ENCODE measurements around the gene PXDN.
"Not testable (repeated sequence)": the region's sequence is repeated elsewhere in the genome, so short reads cannot be mapped to it uniquely, and the experiment has no call there.

The PXDN gene

DNA sequence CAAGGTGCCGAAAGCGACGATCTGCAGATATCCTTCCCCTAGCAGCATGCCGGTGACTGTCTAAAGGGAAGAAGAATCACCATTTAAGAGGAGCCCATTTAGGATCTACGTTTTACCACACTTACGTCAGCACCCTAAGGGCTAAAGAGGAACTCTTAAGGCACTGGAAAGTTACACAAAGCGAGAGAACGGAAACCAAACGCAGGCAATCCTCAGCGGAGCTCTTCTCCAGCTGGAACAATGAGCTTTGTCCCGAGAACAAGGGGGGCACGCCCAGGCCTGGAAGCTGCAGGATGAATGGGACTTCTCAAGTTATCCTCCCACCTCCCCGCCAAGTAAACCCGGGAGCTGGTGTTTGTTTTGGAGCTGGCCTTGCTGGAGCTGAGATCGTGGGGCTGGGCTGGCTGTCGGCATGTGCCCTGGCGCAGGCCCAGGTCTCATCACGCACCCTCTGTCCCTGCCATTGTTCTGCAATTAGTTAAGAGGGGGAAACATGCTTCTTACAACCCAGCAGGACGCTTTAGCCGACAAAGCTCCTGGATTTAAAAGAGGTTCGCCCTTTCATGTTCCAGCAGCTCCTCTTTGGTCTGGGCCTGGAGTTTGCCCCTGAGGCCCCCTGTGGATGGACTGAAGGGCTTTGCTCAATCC, 36.4 kb downstream of the PXDN start:
- no peak for DNase-seq (ENCODE audit: low read depth in 3 of 3, low spot score in 1 of 3)

DNA sequence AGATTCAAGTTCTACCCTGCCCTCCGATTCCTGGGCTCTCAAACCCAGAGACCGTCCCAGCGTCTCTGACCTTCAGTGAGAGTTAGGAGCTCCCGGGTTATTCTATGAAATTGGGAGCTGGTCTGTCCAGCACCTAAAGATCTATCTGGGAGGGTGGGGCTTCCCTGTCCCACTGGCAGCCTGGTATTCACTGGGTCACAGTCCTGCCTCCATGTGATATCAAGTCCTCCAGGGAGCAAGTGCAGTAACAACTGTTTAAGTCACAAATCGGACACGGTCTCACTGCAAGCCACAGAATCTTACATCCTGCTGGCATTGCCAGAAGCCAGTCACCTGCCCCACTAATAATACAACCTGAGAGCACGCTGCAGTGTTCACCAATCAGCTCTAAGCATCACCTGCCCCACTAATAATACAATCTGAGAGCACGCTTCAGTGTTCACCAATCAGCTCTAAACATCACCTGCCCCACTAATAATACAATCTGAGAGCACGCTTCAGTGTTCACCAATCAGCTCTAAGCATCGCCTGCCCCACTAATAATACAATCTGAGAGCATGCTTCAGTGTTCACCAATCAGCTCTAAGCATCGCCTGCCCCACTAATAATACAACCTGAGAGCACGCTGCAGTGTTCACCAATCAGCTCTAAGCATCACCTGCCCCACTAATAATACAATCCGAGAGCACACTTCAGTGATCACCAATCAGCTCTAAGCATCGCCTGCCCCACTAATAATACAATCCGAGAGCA, 38.0 kb downstream of the PXDN start:
- not testable (repeated sequence) for DNase-seq (ENCODE audit: low read depth in 3 of 3, low spot score in 1 of 3)

DNA sequence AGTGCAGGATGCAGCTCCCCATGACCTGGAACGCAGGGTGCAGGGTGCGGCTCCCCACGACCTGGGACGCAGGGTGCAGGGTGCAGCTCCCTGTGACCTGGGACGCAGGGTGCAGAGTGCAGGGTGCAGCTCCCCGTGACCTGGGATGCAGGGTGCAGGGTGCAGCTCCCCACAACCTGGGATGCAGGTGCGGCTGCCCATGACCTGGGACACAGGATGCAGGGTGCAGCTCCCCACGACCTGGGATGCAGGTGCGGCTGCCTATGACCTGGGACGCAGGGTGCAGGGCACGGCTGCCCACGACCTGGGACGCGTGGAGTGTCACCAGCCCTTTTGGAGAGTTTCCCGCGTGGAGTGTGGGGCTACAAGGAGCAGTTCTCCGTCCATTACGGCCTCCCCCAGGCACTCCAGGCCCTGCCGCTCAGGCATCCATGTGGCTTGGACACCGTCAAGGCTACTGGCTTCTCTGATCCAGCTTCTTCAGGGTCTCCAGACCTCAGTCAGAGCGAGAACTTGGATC, 38.7 kb downstream of the PXDN start:
- no peak for DNase-seq (ENCODE audit: low read depth in 3 of 3, low spot score in 1 of 3)

DNA sequence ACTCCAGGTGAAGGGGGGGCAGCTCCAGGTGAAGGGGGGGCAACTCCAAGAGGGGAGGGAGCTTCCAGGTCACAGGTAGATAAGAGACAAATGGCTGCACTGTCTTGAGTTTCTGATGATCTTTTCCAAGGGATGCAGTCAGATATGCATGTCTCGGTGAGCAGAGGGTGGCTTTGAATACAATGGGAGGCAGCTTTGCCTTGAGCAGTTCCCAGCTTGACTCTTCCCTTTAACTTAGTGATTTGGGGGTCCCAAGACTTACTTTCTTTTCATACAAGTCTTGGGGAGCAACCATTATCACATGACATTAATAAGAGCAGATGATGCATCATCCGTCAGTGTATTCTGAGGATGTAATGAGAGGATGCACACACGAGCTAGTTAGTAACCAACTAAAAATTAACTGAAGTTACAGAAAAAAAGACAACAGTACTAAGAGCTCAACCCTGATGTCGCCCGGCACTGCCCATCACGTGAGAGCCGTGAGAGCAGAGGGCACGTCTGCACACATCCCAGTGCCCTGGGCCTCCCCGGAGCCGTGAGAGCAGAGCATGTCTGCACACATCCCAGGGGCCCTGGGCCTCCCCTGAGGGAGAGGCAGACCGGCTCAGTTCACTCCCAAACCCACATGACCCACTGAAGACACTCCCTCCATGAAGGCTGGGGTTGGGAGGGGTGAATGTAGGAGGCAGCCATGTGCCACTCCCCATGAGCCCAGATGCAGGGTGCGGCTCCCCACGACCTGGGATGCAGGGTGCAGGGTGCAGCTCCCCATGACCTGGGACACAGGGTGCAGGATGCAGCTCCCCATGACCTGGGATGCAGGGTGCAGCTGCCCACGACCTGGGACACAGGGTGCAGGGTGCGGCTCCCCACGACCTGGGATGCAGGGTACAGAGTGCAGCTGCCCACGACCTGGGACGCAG, 39.4 kb downstream of the PXDN start:
- no peak for DNase-seq (ENCODE audit: low read depth in 3 of 3, low spot score in 1 of 3)

DNA sequence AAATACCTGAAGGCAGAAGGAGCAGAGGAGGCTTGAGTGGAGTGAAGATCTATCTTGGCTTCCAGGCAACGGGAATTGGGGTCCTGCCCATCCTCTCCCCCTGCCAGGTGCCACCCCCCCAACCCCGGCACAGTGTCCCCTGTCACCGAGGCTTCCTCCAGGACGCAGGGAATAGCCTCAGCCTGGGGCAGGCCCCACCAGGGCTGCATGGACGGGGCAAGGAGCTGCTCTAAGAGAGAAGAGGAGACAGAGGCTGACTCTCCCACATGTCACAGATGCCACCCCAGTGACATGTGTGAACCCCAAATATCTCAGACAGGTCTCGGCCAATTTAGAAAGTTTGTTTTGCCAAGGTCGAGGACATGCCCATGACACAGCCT, 42.1 kb downstream of the PXDN start:
- no peak for DNase-seq (ENCODE audit: low read depth in 3 of 3, low spot score in 1 of 3)

DNA sequence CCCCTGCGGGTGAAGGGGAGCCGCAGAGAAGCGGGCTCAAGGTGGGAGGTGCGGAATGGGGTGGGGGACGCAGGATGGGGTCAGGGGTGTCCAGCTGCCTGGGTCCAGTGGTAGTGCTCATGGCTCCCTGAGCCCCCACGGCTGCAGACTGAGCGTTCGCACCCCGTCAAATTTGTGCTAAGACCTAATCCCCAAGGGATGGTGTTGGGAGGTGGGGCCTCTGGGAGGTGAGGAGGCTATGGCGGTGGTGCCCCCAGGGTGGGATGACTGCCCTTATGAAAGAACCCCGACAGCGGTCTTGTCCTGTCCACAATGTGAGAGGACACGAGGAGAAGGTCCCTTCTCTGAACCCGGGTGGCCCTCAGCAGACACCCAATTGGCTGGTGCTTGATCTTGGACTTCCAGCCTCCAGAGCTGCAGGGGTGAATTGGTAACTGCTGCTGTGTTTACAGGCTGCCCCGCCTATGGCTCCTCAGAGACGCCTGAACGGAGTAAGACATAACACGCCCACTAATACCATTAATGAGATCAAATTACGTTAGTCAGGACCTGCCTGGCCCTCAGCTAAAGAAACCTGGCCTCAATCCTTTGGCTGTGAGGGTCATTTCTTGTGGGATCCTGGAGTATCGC, 42.6 kb downstream of the PXDN start:
- no peak for DNase-seq (ENCODE audit: low read depth in 3 of 3, low spot score in 1 of 3)

DNA sequence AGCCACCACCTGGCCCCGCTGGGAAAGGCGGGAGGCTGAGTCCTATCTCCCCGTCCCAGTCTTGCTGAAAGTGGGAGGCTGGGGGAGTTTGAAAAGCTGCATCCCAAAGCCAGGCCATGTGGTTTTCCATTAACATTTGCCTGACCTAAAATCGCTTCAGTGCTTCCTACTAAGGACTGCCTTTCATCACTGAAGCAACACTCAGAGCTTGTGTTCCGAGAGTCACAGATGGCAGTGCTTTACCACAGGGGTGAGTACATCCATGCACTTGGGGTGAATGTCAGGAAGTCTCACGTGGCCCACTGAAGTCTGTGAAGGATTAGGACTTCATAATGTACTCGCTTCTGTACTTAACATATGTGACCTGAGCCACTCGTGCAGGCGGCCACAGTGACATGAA, 43.3 kb downstream of the PXDN start:
- DNase-seq (ENCODE audit: low read depth in 3 of 3, low spot score in 1 of 3): no peak

DNA sequence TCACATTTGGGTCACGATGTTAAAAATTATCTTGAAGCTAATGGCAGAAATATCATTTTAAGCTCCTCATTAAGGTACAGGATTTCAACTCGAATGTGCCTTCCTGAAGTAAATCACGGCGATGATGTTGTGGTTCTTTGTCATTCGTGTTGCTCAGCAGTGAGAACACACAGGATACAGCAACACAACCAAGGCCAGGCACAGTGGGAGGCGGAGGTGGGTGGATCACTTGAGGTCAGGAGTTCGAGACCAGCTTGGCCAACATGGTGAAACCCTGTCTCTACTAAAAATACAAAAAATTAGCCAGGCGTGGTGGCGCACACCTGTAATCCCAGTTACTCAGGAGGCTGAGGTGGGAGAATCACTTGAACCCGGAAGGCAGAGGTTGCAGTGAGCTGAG, 43.9 kb downstream of the PXDN start:
- DNase-seq (ENCODE audit: low read depth in 3 of 3, low spot score in 1 of 3): not testable (repeated sequence)

DNA sequence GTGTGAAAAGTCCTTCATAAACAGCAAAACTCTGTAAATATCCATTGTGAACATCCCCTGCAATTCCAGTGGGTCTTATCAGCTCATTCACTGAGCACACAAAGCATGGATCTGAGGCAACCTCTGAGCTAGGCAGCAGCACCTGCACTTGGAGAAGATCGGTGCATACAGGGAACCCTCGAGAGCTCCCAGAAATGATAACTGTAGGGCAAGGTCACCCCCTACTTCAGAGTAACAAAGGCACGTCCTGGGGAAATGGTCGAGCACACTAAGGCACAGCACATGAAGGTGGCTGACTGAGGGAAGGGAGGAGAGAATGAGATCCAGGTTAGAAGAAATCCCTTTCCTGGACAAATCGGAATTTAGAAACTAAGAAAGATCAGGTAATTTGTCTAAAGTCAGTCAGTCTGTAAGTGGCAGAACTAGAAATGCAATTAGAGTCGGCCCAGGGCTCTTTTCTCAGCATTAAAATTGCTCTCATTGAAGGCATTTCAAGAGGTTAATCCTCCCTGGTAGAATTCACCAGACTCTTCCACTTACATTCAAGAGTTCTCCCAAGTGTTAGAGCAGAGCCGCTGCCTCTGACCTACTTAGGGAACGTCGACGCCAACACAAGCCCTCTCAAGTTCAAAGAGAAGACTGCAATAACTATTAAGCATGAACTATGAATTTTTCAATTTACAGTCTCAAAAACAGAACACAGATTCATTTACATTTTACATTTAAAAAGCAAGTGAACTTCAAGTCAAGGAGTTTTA, 45.9 kb downstream of the PXDN start:
- DNase-seq (ENCODE audit: low read depth in 3 of 3, low spot score in 1 of 3): no peak

DNA sequence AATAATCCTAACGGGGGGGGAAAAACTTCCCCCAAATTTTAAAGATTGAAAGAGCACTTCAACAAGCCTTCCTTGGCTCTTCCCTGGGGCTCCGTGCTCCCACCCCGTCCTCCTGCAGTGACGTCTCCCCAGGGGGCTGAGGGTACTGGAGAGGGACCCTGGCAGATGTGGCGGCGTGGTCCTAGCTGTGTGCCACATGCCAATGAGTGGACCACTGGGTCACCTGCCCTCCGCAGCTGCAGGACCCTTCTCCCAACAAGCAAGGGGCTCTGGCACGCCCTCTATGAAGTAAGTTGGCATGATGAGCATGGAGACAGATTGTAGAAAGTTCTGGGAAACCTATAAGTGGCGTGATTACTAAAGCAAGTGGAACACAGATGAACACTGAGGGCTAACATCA, 46.7 kb downstream of the PXDN start:
- no peak for DNase-seq (ENCODE audit: low read depth in 3 of 3, low spot score in 1 of 3)

DNA sequence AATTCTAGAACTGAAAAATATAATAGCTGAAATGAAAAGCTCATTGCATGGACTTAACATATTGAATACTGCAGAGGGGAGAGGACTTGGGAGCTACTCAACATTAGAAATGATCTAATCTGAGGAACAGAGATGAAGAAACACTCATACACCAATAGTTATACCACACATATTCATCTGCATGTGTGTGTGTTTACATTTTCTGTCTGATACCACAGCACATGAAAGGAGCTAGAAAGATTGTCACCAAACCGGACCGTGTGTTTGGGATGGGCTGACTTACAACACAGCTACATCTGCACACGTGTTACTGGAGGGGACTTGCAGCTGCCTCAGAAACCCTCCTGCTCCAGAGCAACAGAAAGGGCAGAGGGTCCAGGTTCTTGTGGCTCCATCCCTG, 47.8 kb downstream of the PXDN start:
- DNase-seq (ENCODE audit: low read depth in 3 of 3, low spot score in 1 of 3): no peak

DNA sequence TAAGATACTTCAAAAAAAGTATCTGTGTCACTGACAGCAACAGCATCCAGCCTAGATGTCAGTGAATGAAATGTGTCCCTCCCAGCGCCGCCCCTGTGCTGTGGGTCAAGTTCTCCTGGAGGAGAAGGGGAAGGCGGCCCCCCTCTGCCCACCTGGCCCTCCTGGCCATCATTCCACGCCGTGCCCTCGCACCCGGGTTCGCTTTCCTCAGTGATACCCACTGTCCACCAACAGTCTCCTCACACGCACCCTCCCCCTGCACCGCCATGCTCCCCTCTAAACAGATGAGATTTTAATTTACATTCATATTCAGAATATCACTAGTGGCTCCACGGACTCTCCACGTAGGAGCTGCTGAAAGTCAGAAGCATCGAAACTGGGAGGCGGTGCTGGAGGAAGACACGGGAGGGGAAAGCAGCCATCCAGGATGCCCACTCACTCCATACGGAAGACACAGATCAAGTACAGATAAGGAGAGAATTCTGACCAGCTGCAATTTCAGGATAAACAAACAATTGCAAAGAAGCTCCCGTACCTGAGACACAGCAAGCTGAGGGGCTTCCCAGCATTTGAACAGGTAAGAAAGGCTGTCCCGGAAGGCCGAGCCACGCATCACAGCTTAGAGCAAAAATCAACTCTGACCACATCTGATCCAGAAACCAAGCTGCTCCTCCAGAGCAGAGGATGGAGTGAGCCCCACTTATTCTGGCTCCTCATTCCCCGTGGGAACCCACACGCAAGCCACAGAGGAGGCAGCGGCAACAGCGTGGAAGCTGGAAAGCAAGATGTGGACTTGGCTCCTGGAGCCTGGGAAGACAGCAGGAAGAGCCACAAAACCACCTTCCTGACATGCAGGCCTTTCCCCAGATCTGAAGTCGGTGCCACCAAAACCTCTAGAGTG, 49.7 kb downstream of the PXDN start:
- DNase-seq (ENCODE audit: low read depth in 3 of 3, low spot score in 1 of 3): no peak

DNA sequence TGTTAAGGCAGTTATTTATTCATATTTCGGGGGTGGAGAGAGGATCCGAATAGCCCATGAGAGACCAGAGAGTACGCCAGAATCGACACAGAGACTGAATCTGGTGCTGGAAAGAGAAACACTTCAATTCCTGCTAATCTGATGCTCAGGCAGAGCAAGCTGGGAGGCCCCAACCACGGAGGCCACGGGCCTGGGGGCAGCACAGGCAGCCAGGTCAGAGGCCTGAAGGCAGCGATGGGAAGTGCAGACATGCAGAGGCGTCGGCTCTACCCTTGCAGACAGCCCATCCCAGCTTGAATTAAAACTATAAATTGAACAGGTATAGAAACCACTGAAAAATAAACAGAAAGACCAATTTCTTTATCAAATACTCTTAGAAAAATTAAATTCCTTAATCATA, 50.6 kb downstream of the PXDN start:
- DNase-seq (ENCODE audit: low read depth in 3 of 3, low spot score in 1 of 3): no peak

DNA sequence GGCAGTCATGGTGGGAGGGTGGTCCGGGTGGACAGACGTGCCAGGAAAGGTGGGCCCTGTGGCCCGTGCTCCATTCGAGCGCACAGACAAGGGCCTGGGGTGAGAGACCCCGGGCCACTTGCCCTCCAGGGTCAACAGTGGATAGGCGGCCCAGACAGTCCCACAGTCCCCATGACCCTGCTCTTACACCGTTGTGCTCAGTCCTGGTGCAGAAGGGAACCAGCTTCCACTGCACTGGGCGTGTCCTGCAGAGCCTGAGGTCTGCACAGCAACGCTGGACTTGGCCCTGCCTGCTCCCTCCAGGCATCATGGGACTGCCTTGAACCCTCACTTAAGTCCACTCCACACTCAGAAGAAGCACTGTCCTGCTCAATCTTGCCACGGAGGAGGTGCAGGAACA, 52.0 kb downstream of the PXDN start:
- DNase-seq (ENCODE audit: low read depth in 3 of 3, low spot score in 1 of 3): no peak

DNA sequence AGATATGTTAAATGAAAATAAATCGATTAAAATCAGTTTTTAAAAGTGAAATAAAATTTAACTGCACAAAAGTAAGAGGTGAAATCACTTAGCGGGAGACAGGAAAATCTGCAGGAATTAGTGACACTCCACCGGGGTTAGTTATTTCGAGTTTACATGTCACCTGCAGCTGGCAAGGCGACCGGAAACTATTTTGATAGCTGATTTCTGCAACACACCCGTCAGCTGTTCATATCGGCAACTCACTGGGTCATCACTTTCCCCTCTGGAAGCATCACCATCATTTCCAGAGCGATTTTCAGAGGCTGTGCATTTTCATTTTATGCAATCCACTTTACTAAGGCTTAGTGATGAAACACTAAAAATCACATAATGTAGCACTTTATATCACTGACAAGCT, 52.9 kb downstream of the PXDN start:
- DNase-seq (ENCODE audit: low read depth in 3 of 3, low spot score in 1 of 3): no peak

DNA sequence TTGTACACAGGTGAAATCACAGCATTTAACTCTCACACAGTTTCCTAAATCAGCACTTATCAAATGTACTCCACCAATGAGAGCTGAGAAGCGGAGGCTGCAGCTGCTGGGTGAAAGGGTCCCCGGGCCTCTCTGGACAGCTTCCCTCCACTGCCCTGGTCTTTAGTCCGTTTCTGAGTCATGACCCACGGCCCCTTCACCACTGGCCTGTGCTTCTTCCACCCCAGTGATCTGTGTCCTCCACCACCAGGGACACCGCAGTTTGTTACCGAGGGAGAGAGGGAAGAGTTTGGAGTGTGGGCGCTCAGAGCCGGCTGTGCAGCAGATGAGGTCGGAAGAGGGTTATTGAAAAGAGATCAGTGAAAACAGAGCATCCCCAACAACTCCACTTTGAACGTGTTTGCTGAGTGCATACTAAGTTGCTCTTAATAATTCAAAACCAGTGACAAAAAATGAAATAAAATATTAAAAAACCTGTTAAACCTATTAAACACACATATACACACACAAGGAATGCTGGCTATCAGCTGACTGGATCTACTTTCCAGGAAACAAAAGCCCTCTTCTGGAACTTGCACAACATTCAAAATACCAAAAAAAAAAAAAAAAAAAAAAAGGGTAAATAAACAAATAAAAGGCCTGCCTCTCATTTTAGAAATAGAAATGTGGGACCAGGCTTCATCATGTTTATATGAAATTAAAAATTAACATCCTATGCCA, 54.1 kb downstream of the PXDN start:
- DNase-seq (ENCODE audit: low read depth in 3 of 3, low spot score in 1 of 3): no peak

DNA sequence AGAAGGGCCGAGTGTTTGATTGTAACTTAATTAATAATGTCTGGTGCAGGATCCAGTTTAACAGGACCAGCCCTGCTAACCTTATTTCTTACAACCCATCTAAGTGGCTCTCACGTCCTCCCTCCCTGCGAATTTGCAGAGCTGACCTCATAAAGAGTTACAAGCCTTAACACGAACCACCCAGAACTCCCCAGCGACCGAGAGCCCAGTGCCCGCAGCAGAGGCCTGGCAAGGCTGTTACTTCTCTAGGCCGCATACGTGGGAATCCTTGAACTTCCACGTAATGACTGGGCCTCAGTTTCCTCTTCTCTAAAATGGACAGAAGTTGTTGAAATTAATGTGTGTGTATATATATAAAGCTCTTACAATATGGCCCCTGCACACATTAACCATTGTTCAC, 55.5 kb downstream of the PXDN start:
- DNase-seq (ENCODE audit: low read depth in 3 of 3, low spot score in 1 of 3): no peak

DNA sequence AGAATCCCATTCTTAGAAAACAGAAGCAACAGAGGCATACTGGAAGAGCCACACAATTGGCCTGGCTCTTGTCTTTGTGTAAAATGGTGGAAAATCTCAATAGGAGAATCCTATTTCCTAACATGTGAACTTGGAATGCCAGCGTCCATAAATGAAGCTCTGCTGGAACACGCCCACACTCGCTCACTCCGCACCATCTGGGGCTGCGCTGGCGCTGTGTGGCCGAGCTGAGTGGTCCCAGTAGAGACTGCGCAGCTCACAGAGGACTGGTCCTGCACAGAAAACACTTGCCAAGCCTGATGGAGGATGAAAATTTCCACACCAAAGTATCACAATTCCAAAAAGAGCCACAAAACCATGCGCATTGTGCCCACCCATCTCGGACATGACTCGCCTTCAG, 56.2 kb downstream of the PXDN start:
- DNase-seq (ENCODE audit: low read depth in 3 of 3, low spot score in 1 of 3): no peak

DNA sequence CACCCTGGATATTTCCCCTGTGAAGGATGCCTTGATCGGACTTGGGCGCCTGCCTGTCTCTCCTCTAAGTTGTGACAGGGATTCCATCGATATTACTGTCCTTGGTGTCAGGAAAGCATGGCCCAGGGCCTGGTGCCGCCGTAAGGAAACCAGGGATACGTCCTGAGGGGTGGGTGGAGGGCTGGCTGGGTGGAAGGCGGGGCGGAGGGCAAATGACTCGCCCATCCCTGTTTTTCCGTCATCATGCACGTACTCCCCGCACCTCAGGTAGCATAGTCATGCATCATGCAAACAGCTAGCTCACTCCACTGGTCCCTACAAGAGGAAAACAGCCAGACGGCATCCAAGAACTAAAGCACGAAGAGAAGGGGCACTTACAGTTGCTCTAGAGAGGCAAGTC, 57.1 kb downstream of the PXDN start:
- no peak for DNase-seq (ENCODE audit: low read depth in 3 of 3, low spot score in 1 of 3)
